Measurements from ENCODE around the gene ATP8B3. TPM values are rescaled to one million over a fixed set of nuclear protein-coding genes. Genes with fewer than 3 reads are reported as not detected.

The ATP8B3 gene
- total RNA-seq, 4 donors from 2014 or later: 1.3 to 2.0 (median 1.6) TPM; not detected in 1

DNA sequence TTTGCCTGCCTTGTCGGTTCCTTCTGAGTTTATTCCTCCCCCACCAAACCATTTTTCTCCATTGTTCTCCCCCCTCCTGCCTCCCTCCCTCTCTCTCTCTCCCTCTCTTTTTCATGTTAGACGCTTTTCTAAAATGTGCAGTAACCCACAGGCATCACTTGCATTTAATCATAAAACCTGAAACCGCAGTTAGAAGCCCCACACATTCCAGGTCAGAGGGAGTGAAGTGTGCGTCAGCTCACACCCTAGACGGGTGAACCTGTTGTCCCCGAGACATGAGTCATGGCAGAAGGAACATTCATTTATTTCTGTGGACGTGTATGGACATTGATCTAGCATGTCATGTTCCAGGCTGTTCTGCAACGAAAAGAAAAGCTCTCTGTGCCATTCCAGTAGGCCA is 38.9 kb downstream of the ATP8B3 start:
- TF ChIP-seq POLR2A (IDR thresholded peaks at IDR 0.05): no peak
- TF ChIP-seq, protein P1, sequence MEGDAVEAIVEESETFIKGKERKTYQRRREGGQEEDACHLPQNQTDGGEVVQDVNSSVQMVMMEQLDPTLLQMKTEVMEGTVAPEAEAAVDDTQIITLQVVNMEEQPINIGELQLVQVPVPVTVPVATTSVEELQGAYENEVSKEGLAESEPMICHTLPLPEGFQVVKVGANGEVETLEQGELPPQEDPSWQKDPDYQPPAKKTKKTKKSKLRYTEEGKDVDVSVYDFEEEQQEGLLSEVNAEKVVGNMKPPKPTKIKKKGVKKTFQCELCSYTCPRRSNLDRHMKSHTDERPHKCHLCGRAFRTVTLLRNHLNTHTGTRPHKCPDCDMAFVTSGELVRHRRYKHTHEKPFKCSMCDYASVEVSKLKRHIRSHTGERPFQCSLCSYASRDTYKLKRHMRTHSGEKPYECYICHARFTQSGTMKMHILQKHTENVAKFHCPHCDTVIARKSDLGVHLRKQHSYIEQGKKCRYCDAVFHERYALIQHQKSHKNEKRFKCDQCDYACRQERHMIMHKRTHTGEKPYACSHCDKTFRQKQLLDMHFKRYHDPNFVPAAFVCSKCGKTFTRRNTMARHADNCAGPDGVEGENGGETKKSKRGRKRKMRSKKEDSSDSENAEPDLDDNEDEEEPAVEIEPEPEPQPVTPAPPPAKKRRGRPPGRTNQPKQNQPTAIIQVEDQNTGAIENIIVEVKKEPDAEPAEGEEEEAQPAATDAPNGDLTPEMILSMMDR (IDR thresholded peaks at IDR 0.05): no peak
- DNase-seq: no peak
- H3K27me3 ChIP-seq: peaks cover 33% of the 10 kb centered on the region
- no peaks in the 10 kb centered on the region for H3K9me3 ChIP-seq
- H3K4me3 ChIP-seq (replicated peaks in 1 of 3): no peak overlapping the region
- no peak overlapping the region for H3K27ac ChIP-seq
- intact Hi-C loops (cut with DNase I): no loop called here
- peaks cover 0 to 4% of the 10 kb centered on the region in 2 donors for H3K4me1 ChIP-seq
- WGBS, 2 donors: 57 to 64% methylated on average over 8 of the region's 8 CpGs
- no peaks in the 10 kb centered on the region for H3K36me3 ChIP-seq

DNA sequence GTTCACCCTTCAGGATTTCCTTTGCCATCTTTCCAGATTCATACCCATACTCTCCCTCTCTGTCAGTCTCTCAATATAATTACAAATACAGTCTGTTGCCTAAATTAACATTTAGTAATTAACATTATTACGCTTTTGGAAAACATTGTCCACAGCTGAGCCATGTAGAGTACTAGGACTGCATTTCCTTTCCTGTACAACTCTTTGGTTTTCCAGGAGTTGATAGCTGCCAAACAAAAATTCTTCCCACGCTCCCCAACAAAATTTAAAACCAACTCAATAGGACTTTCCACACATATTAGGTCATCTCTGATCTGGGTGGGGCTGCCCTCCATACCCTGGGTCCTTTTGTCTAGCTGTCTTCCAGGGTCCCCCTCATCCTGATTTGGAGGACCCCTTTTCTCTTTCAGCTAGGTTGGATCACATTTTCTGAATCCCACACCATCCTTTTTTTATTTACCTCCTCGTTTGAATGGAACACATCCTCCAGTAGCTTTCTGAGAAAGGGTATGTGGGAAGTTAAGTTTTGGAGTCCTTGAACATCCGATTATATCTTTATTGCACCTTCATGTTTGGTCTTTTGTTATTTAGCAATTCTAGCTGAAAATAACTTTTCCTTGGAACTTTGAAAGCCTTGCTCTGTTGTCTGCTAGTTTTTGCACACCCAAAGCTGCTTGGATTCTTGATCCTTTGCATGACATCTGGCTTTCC is 41.1 kb downstream of the ATP8B3 start:
- intact Hi-C loops (cut with DNase I): no loop called here
- Histone ChIP-seq H3K27ac (no peak overlapping the region), H3K4me3 (replicated peaks in 1 of 3) (no peak overlapping the region), H3K27me3 (peaks cover 36% of the 10 kb centered on the region), H3K9me3 (no peaks in the 10 kb centered on the region), H3K4me1 (peaks cover 0 to 4% of the 10 kb centered on the region in 2 donors), H3K36me3 (no peaks in the 10 kb centered on the region)
- TF ChIP-seq, protein P1 (IDR thresholded peaks at IDR 0.05): no peak
- TF ChIP-seq POLR2A (IDR thresholded peaks at IDR 0.05): no peak
- DNase-seq: no peak
- 88 to 89% methylated on average over 4 of the region's 4 CpGs for WGBS, 2 donors

DNA sequence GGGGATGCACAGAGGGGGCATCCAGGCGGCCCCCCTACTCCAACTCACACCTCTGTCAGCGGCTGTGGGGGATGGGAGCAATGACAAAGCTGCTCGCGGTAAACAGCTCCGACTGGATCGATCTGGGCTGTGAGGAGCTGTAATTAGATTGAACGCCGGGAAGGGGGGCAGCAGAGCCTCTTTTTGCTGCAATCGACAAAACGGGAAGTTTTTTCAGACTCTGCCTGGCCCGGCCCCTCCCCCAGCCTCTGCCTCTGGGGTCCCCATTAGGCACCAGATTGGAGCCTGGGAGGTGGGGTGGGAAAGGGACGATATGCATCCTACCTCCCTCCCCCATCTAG is 42.5 kb downstream of the ATP8B3 start:
- Histone ChIP-seq H3K4me1 (no peaks in the 10 kb centered on the region), H3K36me3 (no peaks in the 10 kb centered on the region), H3K4me3 (replicated peaks in 1 of 3) (no peak overlapping the region), H3K27ac (no peak overlapping the region), H3K9me3 (no peaks in the 10 kb centered on the region), H3K27me3 (peaks cover 22% of the 10 kb centered on the region)
- TF ChIP-seq, protein P1 (IDR thresholded peaks at IDR 0.05): no peak
- no peak for TF ChIP-seq POLR2A (IDR thresholded peaks at IDR 0.05)
- no peak for DNase-seq
- WGBS, 2 donors: 0 to 5% methylated on average over 9 to 12 of the region's 12 CpGs
- intact Hi-C loops (cut with DNase I): loop anchor here (5.0 kb wide), 1 partner anchor 227 kb away; no protein-coding TSS in a partner anchor

DNA sequence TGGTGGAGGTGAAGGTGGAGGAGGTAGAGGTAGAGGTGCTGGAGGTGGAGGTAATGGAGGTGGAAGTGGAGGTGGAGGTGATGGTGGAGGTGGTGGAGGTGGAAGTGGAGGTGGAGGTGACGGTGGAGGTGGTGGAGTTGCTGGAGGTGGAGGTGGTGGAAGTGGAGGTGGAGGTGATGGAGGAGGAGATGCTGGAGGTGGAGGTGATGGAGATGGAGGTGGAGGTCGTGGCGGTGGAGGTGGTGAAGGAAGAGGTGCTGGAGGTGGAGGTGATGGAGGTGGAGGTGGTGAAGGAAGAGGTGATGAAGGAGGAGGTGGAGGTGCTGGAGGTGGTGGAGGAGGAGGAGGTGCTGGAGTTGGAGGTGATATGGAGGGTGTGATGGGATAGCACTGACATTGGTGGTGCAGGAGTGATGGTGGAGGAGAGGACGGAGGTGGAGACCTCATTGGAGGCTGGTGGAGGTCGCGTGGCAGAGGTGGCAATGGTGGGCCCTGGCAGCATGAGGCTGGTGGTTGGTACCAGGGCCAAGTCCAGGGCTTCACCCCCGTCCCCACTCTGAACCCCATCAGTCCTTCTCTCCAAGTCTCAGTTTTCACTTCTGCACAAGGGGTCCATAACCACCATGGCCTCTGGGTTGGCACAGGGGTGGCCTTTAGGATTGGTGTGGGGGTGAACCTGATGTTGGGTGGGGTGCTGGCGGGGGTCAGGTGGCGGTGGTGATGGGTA is 43.0 kb downstream of the ATP8B3 start:
- H3K4me3 ChIP-seq (replicated peaks in 1 of 3): no peak overlapping the region
- peaks cover 20% of the 10 kb centered on the region for H3K27me3 ChIP-seq
- DNase-seq: no peak
- 72% methylated on average over 9 of the region's 9 CpGs for whole genome bisulfite sequencing, 2 donors
- no peak overlapping the region for H3K27ac ChIP-seq
- intact Hi-C loops (cut with DNase I): loop anchor here (5.0 kb wide), 1 partner anchor 227 kb away; no protein-coding TSS in a partner anchor
- no peaks in the 10 kb centered on the region for H3K36me3 ChIP-seq
- no peaks in the 10 kb centered on the region for H3K9me3 ChIP-seq
- no peaks in the 10 kb centered on the region for H3K4me1 ChIP-seq
- TF ChIP-seq POLR2A (IDR thresholded peaks at IDR 0.05): no peak
- TF ChIP-seq, protein P1 (IDR thresholded peaks at IDR 0.05): no peak

DNA sequence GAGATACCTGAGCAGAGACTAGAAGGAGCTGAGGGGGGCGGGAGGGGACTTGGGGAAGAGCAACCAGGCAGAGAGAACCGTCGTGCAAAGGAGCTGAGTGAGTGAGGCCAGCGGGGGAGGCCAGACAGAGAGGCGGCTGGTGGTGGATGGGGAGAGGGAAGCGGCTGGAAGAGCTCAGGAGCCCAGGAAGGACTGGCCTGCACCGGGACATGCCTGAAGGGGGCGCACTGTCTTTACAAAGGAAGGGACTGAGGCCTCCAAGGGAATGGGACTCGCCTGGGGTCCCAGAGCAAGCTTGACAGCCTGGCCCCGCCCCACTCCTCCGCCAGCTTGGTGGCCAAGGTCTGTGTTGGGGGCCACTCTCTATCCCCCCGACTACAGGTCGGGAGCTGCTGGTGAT is 43.8 kb downstream of the ATP8B3 start:
- H3K27ac ChIP-seq: no peak overlapping the region
- WGBS, 2 donors: 17 to 18% methylated on average over 13 of the region's 13 CpGs
- intact Hi-C loops (cut with DNase I): loop anchor here (5.0 kb wide), 1 partner anchor 226 kb away; no protein-coding TSS in a partner anchor
- H3K36me3 ChIP-seq: no peaks in the 10 kb centered on the region
- no peak overlapping the region for H3K4me3 ChIP-seq (replicated peaks in 1 of 3)
- H3K9me3 ChIP-seq: no peaks in the 10 kb centered on the region
- TF ChIP-seq, protein P1 (IDR thresholded peaks at IDR 0.05): no peak
- TF ChIP-seq POLR2A (IDR thresholded peaks at IDR 0.05): no peak
- H3K4me1 ChIP-seq: no peaks in the 10 kb centered on the region
- DNase-seq: no peak
- peaks cover 23% of the 10 kb centered on the region for H3K27me3 ChIP-seq
